HG03354 (cell line): ENCODE results near the gene ATP6V1B1.

Experiments
- ATAC-seq: cut with Tn5 transposase; IDR thresholded peaks from one replicate; pipeline ENCODE4 v1.9.1; 2021; ENCODE audit warnings: mild to moderate bottlenecking; ENCODE audit not compliant: unreplicated experiment, poor library complexity, severe bottlenecking

Gene ATP6V1B1

GRCh38 chr2:70939839-70940580 lies 4.3 kb downstream of the ATP6V1B1 start:
- ATAC-seq, result no peak

- no peak for ATAC-seq
Measured at GRCh38 chr2:70941186-70941585, 5.5 kb downstream of the ATP6V1B1 start.

- ATAC-seq, result no peak
Measured at GRCh38 chr2:70941701-70942100, 6.0 kb downstream of the ATP6V1B1 start.

GRCh38 chr2:70942396-70943204 lies 6.9 kb downstream of the ATP6V1B1 start:
- ATAC-seq, result no peak

- no peak for ATAC-seq
Measured at GRCh38 chr2:70943205-70943871, 7.6 kb downstream of the ATP6V1B1 start.

- ATAC-seq, result no peak
Measured at GRCh38 chr2:70944111-70944690, 8.5 kb downstream of the ATP6V1B1 start.

- ATAC-seq, result no peak
Measured at GRCh38 chr2:70946832-70947442, 11.2 kb downstream of the ATP6V1B1 start.

GRCh38 chr2:70947556-70948184 lies 12.0 kb downstream of the ATP6V1B1 start:
- no peak for ATAC-seq

- peak; percentile 93 for ATAC-seq
Measured at GRCh38 chr2:70948337-70949003, 12.8 kb downstream of the ATP6V1B1 start.

- no peak for ATAC-seq
Measured at GRCh38 chr2:70949086-70949485, 13.4 kb downstream of the ATP6V1B1 start.

GRCh38 chr2:70954886-70955285 lies 19.2 kb downstream of the ATP6V1B1 start:
- ATAC-seq, result no peak

- no peak for ATAC-seq
Measured at GRCh38 chr2:70956141-70956540, 20.4 kb downstream of the ATP6V1B1 start.

- ATAC-seq, result no peak
Measured at GRCh38 chr2:70957798-70958197, 22.1 kb downstream of the ATP6V1B1 start.

GRCh38 chr2:70958759-70959158 lies 23.1 kb downstream of the ATP6V1B1 start:
- ATAC-seq, result no peak

- ATAC-seq, result no peak
Measured at GRCh38 chr2:70959271-70959761, 23.6 kb downstream of the ATP6V1B1 start.

- no peak for ATAC-seq
Measured at GRCh38 chr2:70959851-70960832, 24.4 kb downstream of the ATP6V1B1 start.

- no peak for ATAC-seq
Measured at GRCh38 chr2:70960833-70961647, 25.3 kb downstream of the ATP6V1B1 start.
